SU-DHL-6 (cell line): Measurements from ENCODE around the gene ENPP4.

Source experiments
- CTCF ChIP-seq: fragments of 200-600 bp; sonication (generic); IDR thresholded peaks from one replicate; pipeline ENCODE4 v1.5.1; 2017; ENCODE audit warnings: antibody characterized with exemption, mild to moderate bottlenecking, low read length, moderate library complexity; ENCODE audit not compliant: insufficient read depth, poor library complexity, severe bottlenecking
- EZH2phosphoT487 ChIP-seq: fragments of 200-600 bp; sonication (generic), shearing (Covaris generic); conservative IDR thresholded peaks from 2 replicates; pipeline ENCODE4 v1.6.1; 2018; ENCODE audit warnings: mild to moderate bottlenecking, antibody characterized with exemption, low read length, moderate library complexity, mixed read lengths

- TF ChIP-seq CTCF (no peak), EZH2phosphoT487 (no peak)
Observed at GRCh38 chr6:46190889-46191288, 61.1 kb downstream of the ENPP4 start.
